ENCODE results near the gene GIMAP4.
"Not testable (repeated sequence)": the region's sequence is repeated elsewhere in the genome, so short reads cannot be mapped to it uniquely, and the experiment has no call there.

GIMAP4 gene

DNA sequence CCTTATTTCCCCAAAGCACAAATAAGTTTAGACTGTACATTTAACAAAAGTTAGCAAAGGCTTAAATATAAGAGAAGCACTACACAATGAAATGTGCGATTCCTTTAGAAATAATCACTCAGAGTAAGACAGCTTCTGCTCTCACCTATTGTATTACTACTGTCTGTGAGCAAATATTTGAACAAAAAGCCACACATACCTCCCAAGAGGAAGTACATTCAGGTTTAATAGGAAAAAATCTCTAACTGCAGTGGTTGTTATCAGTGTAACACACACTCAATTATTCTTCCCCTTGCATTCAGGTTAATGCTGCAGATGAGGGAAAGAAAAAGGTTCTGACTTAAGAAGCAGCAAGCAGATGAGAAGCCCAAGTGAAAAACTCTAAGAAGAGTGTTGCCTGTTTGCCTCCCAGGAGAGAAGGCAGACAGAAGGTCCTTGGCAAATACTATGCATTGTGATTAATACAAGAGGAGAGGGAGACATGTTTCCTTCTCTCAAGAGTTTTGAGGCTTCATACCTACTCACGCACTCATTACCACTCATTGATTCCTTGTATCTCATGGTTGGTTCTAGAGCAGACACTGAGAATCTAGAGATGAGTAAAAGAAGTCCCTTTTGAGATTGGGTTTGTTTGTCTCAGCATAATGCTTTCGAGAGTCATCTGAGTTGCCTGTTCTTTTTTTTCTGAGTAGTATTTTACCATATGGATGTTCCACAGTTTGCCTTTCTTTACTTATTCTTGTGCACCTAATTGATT is 13.6 kb downstream of the GIMAP4 start:
- no peak for DNase-seq (ENCODE audit: low spot score)

DNA sequence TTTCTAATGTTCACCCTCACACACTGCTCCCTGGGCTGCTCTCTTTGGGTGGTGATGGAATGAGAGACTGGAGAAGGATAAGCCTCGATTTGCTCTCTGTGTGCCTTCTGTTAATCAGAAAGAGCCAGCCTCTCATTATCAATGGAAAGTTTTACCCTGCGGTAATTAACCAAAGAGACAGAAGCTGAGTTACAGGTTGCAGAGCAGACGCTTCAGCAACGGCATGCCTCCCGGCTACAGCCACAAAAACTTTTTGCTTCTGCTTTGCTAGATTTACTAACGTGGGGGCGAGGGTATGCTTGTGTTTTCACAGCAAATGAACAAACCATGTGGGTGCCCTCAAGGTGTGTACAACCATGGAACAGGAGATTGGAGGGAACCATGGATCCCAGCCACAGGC is 18.0 kb downstream of the GIMAP4 start:
- no peak for DNase-seq (ENCODE audit: low spot score)

DNA sequence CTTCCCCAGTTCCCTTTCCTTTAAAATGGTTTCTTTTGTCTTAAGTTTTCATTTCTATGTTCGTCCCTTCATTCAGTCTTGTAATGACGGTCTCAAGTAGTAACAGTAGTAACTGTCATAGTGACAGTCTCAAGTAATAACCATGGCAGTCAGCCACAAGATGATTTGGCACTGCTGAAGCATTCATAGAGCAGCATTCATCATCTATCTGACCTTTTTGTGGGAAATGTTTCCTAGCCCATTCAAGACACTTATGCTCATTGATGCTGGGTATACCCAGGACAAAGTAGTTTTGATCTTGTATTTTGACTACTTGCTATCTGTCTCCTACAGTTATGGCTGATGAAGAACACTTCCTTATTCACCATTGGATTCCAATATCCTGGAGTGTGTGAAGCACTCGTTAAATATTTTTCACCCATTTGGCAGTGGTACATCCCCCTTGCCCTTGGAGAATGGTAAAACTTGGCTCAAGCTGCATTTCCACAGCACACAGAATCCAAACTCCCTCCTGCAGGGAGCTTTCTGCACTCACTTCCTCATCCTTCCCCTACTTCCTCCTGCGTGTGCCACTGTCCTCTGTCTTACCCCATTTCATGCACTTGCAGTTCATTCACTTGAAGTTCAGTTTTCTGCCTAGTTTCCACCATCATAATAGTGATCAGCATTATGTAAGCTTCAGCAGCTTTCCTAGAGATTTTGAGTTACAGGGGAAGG is 19.0 kb downstream of the GIMAP4 start:
- DNase-seq (ENCODE audit: low spot score) = no peak

DNA sequence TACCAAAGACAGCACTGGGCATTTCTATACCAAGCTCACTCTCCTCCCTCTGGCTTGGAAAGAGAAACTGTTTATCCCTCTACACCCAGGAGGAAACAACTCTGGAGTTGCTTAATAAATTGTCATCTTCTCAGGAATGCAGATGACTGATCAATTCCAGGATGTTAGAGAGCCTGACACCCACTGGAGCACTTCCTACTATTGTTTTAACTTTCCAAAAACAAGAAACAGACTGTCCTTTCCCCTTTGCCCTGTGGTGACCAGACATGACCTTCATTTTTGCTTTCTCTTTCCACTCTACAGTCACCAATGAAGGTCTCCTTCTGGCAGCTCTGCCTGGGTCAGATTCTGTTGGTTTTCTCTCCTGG is 19.6 kb downstream of the GIMAP4 start:
- no peak for DNase-seq (ENCODE audit: low spot score)

DNA sequence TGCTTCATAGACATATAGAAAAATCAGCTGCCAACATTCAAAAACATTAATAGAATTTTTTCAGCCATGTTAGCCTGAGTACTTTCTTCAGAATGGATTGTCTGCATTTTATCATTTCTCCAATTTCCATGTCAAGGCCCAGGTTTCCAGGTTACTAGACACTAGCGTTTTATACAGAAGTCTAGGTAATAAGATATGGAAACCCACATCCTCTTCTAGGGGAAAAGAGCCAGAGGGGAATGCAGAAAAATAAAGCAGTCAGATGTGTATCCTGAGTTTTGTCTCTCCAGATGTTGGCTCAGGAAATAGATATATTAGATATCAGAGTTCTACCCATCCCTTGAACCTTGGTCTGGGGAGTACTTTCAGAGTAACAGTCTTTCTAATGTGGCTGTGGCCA is 20.4 kb downstream of the GIMAP4 start:
- DNase-seq (ENCODE audit: low spot score) = no peak

DNA sequence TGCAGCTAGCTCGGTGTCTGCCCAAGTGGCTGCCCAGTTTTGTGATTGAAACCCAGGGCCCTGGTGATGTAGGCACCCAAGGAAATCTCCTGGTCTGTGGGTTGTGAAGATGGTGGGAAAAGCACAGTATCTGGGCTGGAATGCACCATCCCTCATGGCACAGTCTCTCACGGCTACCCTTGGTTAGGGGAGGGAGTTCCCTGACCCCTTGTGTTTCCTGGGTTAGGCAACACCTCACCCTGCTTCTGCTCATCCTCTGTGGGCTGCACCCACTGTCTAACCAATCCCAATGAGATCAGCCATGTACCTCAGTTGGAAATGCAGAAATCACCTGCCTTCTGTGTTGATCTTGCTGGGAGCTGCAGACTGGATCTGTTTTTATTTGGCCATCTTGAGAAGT is 27.6 kb downstream of the GIMAP4 start:
- no peak for DNase-seq (ENCODE audit: low spot score)

DNA sequence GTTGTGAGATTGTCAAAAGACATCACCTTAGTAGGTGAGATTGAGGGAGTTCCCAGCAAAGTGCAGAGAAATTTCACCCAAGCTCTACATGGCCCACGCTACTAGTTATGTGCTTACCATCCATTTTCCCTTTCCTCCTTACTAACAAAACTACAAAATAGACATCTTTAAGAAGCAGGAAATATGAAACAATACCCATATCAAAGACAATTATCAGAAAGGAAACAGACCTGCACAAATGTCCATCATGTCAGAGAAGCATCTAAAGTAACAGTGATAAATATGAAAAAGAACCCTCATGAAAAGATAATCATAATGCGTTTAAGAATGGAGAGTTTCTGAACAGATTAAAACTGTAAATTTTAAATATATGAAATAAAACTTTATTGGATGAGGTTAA is 28.2 kb downstream of the GIMAP4 start:
- DNase-seq (ENCODE audit: low spot score) = no peak

DNA sequence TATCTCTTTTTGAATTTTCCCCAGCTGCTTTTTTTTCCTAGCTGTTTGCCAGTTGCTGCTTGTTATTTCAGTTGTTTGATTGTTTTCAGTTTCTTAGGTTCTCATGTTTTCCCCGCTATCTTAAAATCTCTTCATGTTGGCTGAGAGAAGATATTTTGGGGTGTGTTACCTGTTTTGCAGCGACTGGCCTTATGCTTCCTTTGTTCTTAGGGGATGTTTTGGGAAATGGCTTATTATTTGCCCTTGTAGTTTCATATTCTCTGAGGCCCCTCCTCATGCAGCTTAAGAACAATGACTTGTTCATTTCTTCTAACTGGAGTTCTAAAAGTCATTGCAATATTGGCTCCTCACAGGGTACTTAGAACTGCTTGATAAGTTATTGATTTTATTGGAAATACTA is 36.4 kb downstream of the GIMAP4 start:
- DNase-seq (ENCODE audit: low spot score) = not testable (repeated sequence)

DNA sequence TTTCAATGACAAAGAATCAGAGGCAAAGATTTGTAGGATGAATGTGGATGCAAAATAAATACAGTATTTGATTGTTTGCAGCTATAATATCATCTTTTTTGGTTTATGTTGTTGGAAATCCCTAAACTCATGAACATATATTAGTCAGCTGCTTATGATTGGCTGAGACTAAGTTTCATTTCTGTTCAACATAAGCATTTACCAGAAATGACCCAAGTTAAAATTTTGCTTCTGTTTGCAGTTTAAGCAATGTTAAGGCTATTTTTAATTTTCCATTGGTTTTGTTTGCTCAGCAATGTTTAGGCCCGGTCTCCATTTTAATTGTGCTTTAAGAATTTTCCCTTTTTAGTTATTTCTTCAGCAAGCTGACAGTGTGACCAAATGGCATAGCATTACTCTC is 43.0 kb downstream of the GIMAP4 start:
- DNase-seq (ENCODE audit: low spot score) = no peak

DNA sequence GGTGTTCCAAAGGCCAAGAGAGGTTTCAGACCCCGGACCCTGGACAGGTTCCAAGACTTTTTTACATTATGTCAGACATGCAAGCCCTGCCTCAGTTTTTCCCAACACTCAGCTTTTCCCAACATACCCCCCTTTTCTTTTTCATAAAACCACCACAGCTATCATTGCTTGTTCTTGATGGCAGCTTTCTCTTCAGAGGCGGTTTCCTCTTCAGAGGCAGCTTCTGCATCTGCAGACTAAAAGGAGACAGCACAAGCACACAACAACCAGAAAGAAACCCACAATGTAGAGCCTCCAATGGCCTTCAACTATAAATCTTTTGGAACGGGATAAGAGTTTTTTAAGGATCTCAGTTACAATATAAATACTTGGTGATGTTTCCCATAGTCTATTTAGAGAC is 45.7 kb downstream of the GIMAP4 start:
- DNase-seq (ENCODE audit: low spot score) = no peak

DNA sequence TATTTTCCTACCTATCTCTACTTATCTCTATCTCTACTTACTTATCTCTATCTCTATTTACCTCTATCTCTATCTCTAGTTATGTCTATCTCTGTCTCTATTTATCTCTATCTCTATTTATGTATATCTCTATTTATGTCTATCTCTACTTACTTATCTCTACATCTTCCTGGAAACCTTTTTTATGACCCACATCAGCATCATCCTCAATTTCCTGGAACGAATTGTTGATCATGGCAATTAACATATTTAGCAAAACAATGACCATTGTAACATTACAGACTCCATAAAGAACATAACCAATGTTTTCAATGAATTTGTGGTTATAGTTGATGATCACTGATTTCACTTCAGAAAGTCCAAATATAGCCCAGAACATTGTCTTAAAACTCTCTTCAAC is 46.7 kb downstream of the GIMAP4 start:
- DNase-seq (ENCODE audit: low spot score) = no peak

DNA sequence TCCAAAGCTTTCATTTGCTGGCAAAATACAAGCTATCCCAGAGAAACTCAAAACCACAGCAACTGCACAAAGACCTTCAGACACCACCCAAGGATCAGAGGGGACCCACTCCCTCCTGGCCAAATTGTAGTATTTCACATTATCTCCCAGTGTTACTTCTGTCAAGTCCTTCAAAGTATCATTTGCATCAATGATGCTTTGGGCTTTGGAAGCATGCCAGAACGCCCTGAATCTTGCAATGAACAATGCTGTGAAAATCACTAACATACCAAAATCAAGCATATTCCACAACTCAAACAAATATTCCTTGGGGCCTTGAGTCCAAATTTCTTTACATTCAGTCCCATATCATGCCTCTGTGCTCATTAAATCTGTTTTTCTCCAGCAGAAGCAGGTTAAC is 47.2 kb downstream of the GIMAP4 start:
- DNase-seq (ENCODE audit: low spot score) = not testable (repeated sequence)

DNA sequence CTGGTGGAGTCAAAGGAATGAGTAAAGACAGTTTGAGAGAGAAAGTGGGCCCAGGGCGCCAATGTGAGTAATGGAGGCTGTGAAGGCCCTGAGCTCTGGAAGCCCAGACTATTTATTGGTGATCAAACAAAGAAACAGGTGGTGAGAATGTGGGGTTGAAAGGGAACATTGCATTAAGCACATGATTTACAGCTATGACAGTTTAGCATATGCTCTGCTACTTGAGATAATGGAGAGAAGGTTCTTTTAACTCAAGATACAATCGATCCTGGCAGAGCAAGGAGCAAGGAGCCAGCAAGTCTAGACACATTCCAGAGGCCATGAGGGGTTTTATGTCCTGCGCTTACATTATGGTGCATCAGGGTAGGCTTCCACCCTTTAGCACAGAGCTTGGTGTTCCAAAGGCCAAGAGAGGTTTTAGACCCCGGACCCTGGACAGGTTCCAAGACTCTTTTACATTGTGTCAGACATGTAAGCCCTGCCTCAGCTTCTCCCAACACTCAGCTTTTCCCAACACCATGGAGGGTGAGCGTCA is 48.1 kb downstream of the GIMAP4 start:
- not testable (repeated sequence) for DNase-seq (ENCODE audit: low spot score)

DNA sequence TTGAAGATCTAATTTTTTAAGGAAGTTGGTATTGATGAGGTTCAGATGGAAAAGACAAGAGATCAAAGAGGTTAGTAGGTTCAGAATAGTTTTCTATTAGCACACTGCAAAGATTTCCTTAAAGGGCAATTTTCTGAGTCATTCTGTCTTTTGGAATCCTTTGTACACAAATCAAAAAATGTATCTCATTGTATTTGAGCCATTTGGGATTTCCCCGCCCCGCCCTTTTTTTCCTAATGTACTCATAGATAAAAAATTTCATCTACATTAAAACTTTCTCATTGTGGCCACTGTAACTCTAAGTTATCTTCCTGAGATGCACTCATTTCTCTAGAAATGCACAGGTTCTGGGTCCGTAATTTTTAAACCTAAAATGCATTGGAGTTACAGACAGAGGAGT is 52.9 kb downstream of the GIMAP4 start:
- no peak for DNase-seq (ENCODE audit: low spot score)

DNA sequence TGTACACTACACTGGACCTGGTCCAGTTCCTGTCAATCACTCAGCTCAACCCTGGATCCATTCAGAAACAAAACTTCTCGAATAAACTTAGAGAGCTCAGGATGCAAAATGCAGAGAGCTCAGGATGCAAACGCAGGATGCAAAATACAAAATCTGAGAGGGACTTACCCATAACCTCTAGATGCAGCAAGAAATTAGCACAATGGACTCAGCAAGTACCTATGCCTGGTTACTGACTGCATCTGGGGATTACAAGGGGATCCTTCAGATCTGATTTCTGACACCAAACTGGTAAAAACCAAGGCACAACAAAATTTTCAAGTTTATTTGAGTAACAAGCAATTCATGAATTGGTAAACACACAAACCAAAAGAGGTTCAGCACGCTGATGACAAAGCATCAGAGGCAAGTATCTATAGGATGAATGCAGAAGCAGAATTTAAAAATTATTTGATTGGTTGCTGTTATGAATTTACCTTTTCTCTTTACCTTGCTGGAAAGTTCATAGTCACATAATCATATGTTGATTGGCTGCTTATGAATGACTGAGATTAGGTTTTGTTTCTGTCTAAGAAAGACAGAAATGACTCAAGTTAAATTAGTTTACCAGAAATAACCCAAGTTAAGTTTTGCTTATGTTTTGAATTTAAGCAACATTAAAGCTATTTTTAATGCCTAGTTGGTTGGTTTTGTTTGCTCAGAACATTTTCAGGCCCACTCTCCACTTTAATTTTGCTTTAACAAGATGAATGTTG is 53.6 kb downstream of the GIMAP4 start:
- no peak for DNase-seq (ENCODE audit: low spot score)

DNA sequence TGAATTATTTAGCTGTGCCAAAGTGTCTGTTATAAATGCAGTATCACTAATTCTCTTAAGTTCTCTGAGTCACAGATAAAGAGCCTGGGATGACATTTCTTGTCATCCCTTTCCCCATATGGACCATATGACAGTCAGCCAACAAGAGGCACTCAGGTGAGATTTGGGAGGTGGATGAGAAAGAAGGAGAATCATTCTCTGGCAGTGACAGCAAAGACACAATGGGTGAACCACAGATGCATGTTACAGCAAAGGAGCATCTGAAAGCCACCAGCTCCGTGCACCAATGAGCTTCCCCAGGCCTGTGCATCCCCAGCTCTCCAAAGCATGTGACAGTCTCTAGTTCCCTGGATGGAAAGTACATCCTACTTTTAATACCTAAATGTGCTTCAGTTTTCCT is 54.2 kb downstream of the GIMAP4 start:
- no peak for DNase-seq (ENCODE audit: low spot score)

Data from AG08395 (cell line).